Activated naive CD4-positive, alpha-beta T cell treated with anti-CD3 and anti-CD28 coated beads, Interleukin-2, amount 50 U/mL, for 24 hours (primary cell): Measurements from ENCODE around the gene SNRPE.

Source experiments
- H3K27ac Mint-ChIP-seq: one replicate; pipeline ENCODE4 v1.8.0; 2021; ENCODE audit warnings: mild to moderate bottlenecking, mixed read lengths
- H3K27me3 Mint-ChIP-seq: one replicate; pipeline ENCODE4 v1.8.0; 2021; ENCODE audit warnings: mixed read lengths
- H3K36me3 Mint-ChIP-seq: one replicate; pipeline ENCODE4 v1.8.0; 2021; ENCODE audit warnings: mixed read lengths
- H3K4me1 Mint-ChIP-seq: one replicate; pipeline ENCODE4 v1.8.0; 2021; ENCODE audit warnings: mixed read lengths
- H3K4me3 Mint-ChIP-seq: one replicate; pipeline ENCODE4 v1.8.0; 2021; ENCODE audit warnings: mild to moderate bottlenecking, mixed read lengths
- H3K9me3 Mint-ChIP-seq: one replicate; pipeline ENCODE4 v1.8.0; 2021; ENCODE audit warnings: mixed read lengths

SNRPE gene

DNA sequence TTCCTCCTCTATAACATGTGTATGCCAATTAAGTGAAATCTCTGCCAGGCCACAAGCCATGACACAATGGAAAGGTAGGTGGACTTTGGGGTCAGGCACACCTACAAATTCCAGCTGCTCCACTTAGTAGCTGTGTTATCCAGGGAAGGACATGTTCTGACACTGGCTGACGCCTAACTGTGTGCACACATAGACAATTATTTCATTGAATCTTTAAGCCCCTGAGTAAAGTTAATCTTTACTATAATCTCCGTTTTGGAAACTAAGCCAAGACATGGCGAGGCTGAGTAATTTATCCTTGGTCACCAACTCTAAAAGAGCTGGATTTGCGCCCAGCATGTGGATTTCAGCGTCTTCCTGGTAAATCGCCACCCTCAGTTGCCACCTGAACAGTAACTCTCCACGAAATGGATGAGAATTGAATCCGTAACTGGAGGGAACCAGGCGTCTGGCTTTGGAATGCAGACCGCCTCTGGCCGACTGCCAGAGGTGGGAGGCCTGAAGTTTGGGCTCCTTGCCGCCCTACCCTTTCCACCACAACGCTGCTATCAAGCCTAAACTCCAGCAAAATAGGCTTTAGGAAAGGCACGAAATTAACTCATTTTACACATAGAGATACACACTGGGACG is 888 bp upstream of the SNRPE start:
- Mint-ChIP-seq H3K4me1 (peaks cover 20% of the 10 kb centered on the region), H3K27ac (no peak overlapping the region)

DNA sequence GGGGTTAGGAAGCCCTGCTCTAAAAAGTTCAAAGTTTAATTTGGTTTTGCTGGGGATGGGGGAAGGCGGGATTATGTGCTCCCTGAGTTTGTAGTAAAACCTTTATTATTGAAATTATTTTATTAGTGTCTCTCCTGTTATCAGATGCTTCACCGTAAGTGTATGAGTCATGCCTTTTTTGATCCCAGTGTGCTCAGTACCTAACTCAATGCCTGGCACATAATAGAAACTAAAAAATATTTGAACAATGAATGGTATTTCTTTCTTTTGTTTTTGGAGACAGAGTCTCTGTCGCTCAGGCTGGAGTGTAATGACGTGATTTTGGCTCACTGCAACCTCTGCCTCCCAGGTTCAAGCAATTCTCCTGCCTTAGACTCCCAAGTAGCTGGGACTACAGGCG is 6.4 kb downstream of the SNRPE start:
- Mint-ChIP-seq H3K27me3 (no peaks in the 10 kb centered on the region), H3K4me3 (no peak overlapping the region), H3K36me3 (peaks cover 5% of the 10 kb centered on the region), H3K27ac (no peak overlapping the region), H3K4me1 (peaks cover 18% of the 10 kb centered on the region), H3K9me3 (no peaks in the 10 kb centered on the region)

More for the DNA sequence above, 888 bp upstream of the SNRPE start:
- no peaks in the 10 kb centered on the region for H3K27me3 Mint-ChIP-seq
- H3K4me3 Mint-ChIP-seq: peak overlapping the region; percentile 100
- no peaks in the 10 kb centered on the region for H3K9me3 Mint-ChIP-seq
- peaks cover 6% of the 10 kb centered on the region for H3K36me3 Mint-ChIP-seq

GRCh38 chr1:203870245-203870644 is 8.8 kb downstream of the SNRPE start:
- Mint-ChIP-seq H3K27me3 (no peaks in the 10 kb centered on the region), H3K4me1 (peaks cover 14% of the 10 kb centered on the region), H3K36me3 (peaks cover 13% of the 10 kb centered on the region), H3K9me3 (no peaks in the 10 kb centered on the region), H3K4me3 (no peak overlapping the region), H3K27ac (no peak overlapping the region)

DNA sequence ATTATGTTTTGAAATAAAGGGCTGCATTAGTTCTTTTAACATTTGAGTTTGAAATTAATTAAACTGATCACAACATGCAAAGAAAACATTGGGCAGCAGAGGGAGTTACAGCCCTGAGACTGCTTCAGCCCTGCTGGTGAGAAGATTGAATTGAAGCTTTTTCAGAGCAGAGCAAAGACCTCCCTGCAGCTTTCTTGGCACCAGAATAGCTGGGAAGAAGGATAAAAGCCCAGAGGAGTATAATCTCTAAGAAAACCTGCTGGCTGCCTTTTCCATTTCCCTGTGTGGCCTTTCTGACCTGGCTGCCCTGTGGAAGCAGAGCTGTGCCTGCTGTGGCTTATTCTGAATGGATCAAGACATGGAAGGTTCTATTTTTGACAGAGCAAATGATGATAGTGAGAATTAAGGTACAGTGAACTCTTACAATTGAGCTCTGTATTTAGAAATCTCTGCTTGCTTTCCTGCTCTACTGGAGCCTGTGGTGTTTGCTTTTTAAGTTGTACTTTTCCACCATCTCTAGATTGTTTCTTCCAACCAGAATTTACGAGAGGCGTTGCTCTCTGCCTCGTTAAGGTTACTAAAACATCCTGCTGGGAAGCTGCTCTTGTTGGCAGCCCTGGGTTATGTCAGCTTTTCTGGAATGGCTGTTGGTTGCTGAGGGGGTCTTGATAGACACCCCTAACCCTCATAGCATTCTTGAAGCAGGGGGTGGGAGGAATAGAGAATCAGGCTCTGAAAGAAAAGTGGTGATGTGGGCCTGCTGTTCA is 9.9 kb downstream of the SNRPE start:
- Mint-ChIP-seq H3K4me3 (no peak overlapping the region), H3K27ac (peak overlapping the region; percentile 61), H3K9me3 (no peaks in the 10 kb centered on the region), H3K36me3 (peaks cover 15% of the 10 kb centered on the region), H3K4me1 (peaks cover 14% of the 10 kb centered on the region), H3K27me3 (no peaks in the 10 kb centered on the region)

- Mint-ChIP-seq H3K9me3 (no peaks in the 10 kb centered on the region), H3K27me3 (no peaks in the 10 kb centered on the region), H3K4me3 (no peak overlapping the region), H3K36me3 (peaks cover 17% of the 10 kb centered on the region), H3K27ac (no peak overlapping the region), H3K4me1 (peaks cover 14% of the 10 kb centered on the region)
Measured at GRCh38 chr1:203873094-203873493, 11.7 kb downstream of the SNRPE start.

GRCh38 chr1:203878422-203878821 is 17.0 kb downstream of the SNRPE start:
- Mint-ChIP-seq H3K4me1 (no peaks in the 10 kb centered on the region), H3K4me3 (no peak overlapping the region), H3K27ac (no peak overlapping the region), H3K27me3 (no peaks in the 10 kb centered on the region), H3K36me3 (peaks cover 14% of the 10 kb centered on the region), H3K9me3 (no peaks in the 10 kb centered on the region)

DNA sequence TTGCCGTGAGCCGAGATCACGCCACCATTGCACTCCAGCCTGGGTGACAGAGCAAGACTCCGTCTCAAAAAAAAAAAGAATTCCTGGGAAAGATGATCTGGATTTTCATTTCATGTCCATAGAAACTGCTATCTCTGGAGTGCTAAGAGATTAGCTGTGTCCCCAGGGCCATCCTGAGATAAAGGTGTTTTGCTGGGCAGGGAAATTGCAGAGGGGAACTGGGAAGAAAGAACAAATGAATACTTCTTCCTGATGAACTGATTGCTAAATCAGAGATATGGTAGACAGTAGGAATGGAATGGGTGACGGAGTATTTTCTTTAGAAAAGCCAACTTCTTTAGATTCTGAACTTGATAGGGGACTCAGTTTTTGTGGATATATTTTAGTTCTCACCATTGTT is 19.2 kb downstream of the SNRPE start:
- H3K27me3 Mint-ChIP-seq: no peaks in the 10 kb centered on the region
- no peaks in the 10 kb centered on the region for H3K4me1 Mint-ChIP-seq
- no peak overlapping the region for H3K4me3 Mint-ChIP-seq
- H3K27ac Mint-ChIP-seq: no peak overlapping the region
- H3K36me3 Mint-ChIP-seq: peaks cover 9% of the 10 kb centered on the region
- no peaks in the 10 kb centered on the region for H3K9me3 Mint-ChIP-seq

DNA sequence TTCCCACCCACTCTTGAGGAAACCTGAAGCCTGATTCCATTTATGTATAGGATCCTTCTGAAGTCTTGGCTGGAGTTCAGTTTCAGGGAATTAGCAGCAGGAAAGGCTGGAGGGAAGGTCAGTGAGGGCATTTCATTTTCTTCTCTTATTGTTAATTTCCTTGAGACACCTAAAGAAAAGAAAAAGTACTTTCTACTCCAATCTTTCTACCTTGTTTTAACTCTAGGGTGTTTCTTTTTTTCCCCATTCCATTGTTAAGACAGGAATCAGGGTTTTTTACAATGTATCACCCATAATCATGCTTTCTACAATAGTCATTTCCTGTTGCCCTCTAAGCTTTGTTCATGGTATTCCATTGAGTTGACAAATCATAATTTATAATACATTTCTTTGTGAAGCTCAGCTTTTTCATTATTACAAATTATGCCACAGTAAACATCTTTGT is 27.4 kb downstream of the SNRPE start:
- peaks cover 1% of the 10 kb centered on the region for H3K27me3 Mint-ChIP-seq
- no peak overlapping the region for H3K27ac Mint-ChIP-seq
- no peaks in the 10 kb centered on the region for H3K9me3 Mint-ChIP-seq
- H3K36me3 Mint-ChIP-seq: peaks cover 9% of the 10 kb centered on the region
- H3K4me1 Mint-ChIP-seq: no peaks in the 10 kb centered on the region
- no peak overlapping the region for H3K4me3 Mint-ChIP-seq

GRCh38 chr1:203891950-203892349 is 30.6 kb downstream of the SNRPE start:
- H3K27me3 Mint-ChIP-seq: peaks cover 1% of the 10 kb centered on the region
- no peaks in the 10 kb centered on the region for H3K4me1 Mint-ChIP-seq
- H3K4me3 Mint-ChIP-seq: no peak overlapping the region
- H3K36me3 Mint-ChIP-seq: peaks cover 7% of the 10 kb centered on the region
- no peaks in the 10 kb centered on the region for H3K9me3 Mint-ChIP-seq
- no peak overlapping the region for H3K27ac Mint-ChIP-seq

GRCh38 chr1:203898458-203899352 is 37.3 kb downstream of the SNRPE start:
- Mint-ChIP-seq H3K4me3 (no peak overlapping the region), H3K4me1 (no peaks in the 10 kb centered on the region), H3K27ac (no peak overlapping the region), H3K9me3 (no peaks in the 10 kb centered on the region), H3K36me3 (no peaks in the 10 kb centered on the region), H3K27me3 (peaks cover 3% of the 10 kb centered on the region)

- Mint-ChIP-seq H3K27ac (no peak overlapping the region), H3K36me3 (no peaks in the 10 kb centered on the region), H3K9me3 (no peaks in the 10 kb centered on the region), H3K4me1 (no peaks in the 10 kb centered on the region), H3K27me3 (peaks cover 3% of the 10 kb centered on the region), H3K4me3 (no peak overlapping the region)
Measured at GRCh38 chr1:203899353-203899716, 37.9 kb downstream of the SNRPE start.

- H3K4me3 Mint-ChIP-seq: no peak overlapping the region
- no peaks in the 10 kb centered on the region for H3K4me1 Mint-ChIP-seq
- H3K36me3 Mint-ChIP-seq: no peaks in the 10 kb centered on the region
- H3K27ac Mint-ChIP-seq: no peak overlapping the region
- H3K27me3 Mint-ChIP-seq: peaks cover 3% of the 10 kb centered on the region
- no peaks in the 10 kb centered on the region for H3K9me3 Mint-ChIP-seq
Measured at GRCh38 chr1:203899869-203900714, 38.7 kb downstream of the SNRPE start.

DNA sequence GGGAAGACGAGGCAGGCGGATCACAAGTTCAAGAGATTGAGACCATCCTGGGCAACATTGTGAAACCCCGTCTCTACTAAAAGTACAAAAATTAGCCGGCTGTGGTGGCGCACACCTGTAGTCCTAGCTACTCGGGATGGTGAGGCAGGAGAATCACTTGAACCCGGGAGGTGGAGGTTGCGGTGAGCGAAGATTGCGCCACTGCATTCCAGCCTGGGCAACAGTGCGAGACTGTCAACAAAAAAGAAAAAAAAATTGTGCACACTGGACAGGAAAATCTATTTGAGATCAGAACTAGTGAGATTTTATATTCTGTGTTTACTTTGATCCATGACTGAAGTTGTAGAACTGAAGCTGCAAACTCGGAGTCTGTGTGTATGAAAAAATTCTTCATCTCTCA is 40.2 kb downstream of the SNRPE start:
- Mint-ChIP-seq H3K4me1 (no peaks in the 10 kb centered on the region), H3K27ac (no peak overlapping the region), H3K36me3 (no peaks in the 10 kb centered on the region), H3K4me3 (no peak overlapping the region), H3K9me3 (no peaks in the 10 kb centered on the region), H3K27me3 (peaks cover 3% of the 10 kb centered on the region)

DNA sequence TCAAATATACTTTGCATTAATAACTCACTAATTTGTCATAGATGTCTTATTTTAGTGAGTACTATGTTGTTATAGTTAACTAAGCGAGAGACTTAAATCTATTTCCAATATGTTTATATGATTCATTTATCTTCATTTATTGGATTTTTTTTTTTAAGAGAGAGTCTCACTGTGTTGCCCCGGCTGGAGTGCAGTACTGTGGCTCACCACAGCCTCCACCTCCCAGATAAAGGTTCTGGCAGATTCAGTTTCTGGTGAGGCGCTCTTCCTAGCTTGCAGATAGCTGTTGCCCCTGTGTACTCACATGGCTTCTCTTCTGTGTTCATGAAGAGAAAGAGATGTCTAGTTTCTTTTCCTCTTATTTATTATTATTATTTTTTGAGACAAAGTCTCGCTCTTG is 43.9 kb downstream of the SNRPE start:
- Mint-ChIP-seq H3K4me3 (no peak overlapping the region), H3K27me3 (peaks cover 3% of the 10 kb centered on the region), H3K27ac (no peak overlapping the region), H3K4me1 (no peaks in the 10 kb centered on the region), H3K36me3 (no peaks in the 10 kb centered on the region), H3K9me3 (no peaks in the 10 kb centered on the region)

- Mint-ChIP-seq H3K9me3 (no peaks in the 10 kb centered on the region), H3K36me3 (no peaks in the 10 kb centered on the region), H3K27me3 (peaks cover 3% of the 10 kb centered on the region), H3K4me3 (no peak overlapping the region), H3K27ac (no peak overlapping the region), H3K4me1 (no peaks in the 10 kb centered on the region)
Measured at GRCh38 chr1:203906932-203907331, 45.5 kb downstream of the SNRPE start.
